Prostate gland (tissue), 2 donors: ENCODE data around the gene NSF.

Source experiments
- POLR2A ChIP-seq: fragments of 450-650 bp; IDR thresholded peaks from one replicate; pipeline ENCODE4 v1.6.1; 2016; ENCODE audit warnings: antibody characterized with exemption, mild to moderate bottlenecking
- POLR2AphosphoS5 ChIP-seq: sonication (generic); formaldehyde crosslinking; IDR thresholded peaks from one replicate; pipeline ENCODE4 v1.6.1; 2017; ENCODE audit warnings: antibody characterized with exemption
- TF ChIP-seq, protein P1 (sequence below), 4 experiments: fragments of 200-600 bp in 2 of 4; fragments of 450-650 bp in 2 of 4; sonication (generic) in 2 of 4; IDR thresholded peaks; 1 replicate in 3 of 4; 2 replicates in 1 of 4; pipeline ENCODE4 v1.5.1; 2016 to 2019; ENCODE audit warnings: antibody characterized with exemption in 4 of 4, mild to moderate bottlenecking in 2 of 4, moderate library complexity in 2 of 4

GRCh38 chr17:46764000-46764708, 173.7 kb downstream of the NSF start:
- TF ChIP-seq POLR2A = no peak
- TF ChIP-seq, protein P1, sequence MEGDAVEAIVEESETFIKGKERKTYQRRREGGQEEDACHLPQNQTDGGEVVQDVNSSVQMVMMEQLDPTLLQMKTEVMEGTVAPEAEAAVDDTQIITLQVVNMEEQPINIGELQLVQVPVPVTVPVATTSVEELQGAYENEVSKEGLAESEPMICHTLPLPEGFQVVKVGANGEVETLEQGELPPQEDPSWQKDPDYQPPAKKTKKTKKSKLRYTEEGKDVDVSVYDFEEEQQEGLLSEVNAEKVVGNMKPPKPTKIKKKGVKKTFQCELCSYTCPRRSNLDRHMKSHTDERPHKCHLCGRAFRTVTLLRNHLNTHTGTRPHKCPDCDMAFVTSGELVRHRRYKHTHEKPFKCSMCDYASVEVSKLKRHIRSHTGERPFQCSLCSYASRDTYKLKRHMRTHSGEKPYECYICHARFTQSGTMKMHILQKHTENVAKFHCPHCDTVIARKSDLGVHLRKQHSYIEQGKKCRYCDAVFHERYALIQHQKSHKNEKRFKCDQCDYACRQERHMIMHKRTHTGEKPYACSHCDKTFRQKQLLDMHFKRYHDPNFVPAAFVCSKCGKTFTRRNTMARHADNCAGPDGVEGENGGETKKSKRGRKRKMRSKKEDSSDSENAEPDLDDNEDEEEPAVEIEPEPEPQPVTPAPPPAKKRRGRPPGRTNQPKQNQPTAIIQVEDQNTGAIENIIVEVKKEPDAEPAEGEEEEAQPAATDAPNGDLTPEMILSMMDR (IDR thresholded peaks at IDR 0.05) = no peak
- no peak for TF ChIP-seq POLR2AphosphoS5
